H1 (cell line): ENCODE measurements around the gene CFAP61. TPM values are rescaled to one million over a fixed set of nuclear protein-coding genes. Genes with fewer than 3 reads are reported as not detected.
A peak's percentile ranks its signal among the peaks of the same experiment; 100 is the strongest.

ENCODE experiments used
- CTCF ChIA-PET: fragments of 300-600 bp; sonication (Branson Sonifier 250); formaldehyde crosslinking; loops from one replicate; lab custom pipeline; 2021; ENCODE audit not compliant: partially characterized antibody; lab: Charles Lee
- POLR2A ChIA-PET: fragments of 300-600 bp; sonication (Branson Sonifier 250); formaldehyde crosslinking; loops from one replicate; lab custom pipeline; 2021; ENCODE audit warnings: inconsistent platforms; ENCODE audit not compliant: partially characterized antibody; lab: Charles Lee
- DNase-seq, 2 experiments: peaks; one replicate each; pipeline versions ENCODE4 v3.0.0 to v3.0.0-alpha.2; 2010 to 2022; ENCODE audit warnings: low spot score in 2 of 2, low read depth in 1 of 2, mixed read lengths in 1 of 2
- FAIRE-seq: peaks from 2 replicates; lab custom pipeline; 2011; peaks lifted over from hg19 to GRCh38; lab: Jason Lieb, UNC
- H2AFZ ChIP-seq: 2 replicates; pipeline ENCODE4 v1.8.1; 2012; ENCODE audit warnings: low read length, inconsistent platforms
- H2AK5ac ChIP-seq: 2 replicates; pipeline ENCODE4 v1.6.1; 2013; ENCODE audit warnings: low read depth, low read length
- H2BK120ac ChIP-seq: replicated peaks from 2 replicates; pipeline ENCODE3; 2013; ENCODE audit warnings: low read depth, low read length, inconsistent platforms
- H2BK12ac ChIP-seq: 2 replicates; pipeline ENCODE4 v1.6.1; 2013; ENCODE audit warnings: low read depth, low read length
- H2BK15ac ChIP-seq: 2 replicates; pipeline ENCODE4 v1.6.1; 2013; ENCODE audit warnings: low read length
- H2BK20ac ChIP-seq: 2 replicates; pipeline ENCODE4 v1.6.1; 2013; ENCODE audit warnings: low read length
- H2BK5ac ChIP-seq: 2 replicates; pipeline ENCODE4 v1.6.1; 2013; ENCODE audit warnings: low read depth, low read length
- H3K14ac ChIP-seq: 2 replicates; pipeline ENCODE4 v1.6.1; 2013; ENCODE audit warnings: inconsistent platforms; ENCODE audit not compliant: insufficient read length
- H3K18ac ChIP-seq: 2 replicates; pipeline ENCODE4 v1.6.1; 2013; ENCODE audit warnings: low read length; ENCODE audit errors: extremely low read depth
- H3K23ac ChIP-seq: 2 replicates; pipeline ENCODE4 v1.6.1; 2013; ENCODE audit warnings: inconsistent platforms; ENCODE audit not compliant: insufficient read length
- H3K23me2 ChIP-seq: 2 replicates; pipeline ENCODE4 v1.6.1; 2013; ENCODE audit warnings: low read depth, low read length
- H3K27ac ChIP-seq: 2 replicates; pipeline ENCODE4 v1.6.1; 2011; ENCODE audit warnings: low read depth, low read length, inconsistent platforms
- H3K27me3 ChIP-seq, 4 experiments: replicated peaks in 1 of 4; 1 replicate in 1 of 4; 2 replicates in 3 of 4; pipeline versions ENCODE4 v1.6.1 to v1.8.1; 2011 to 2013; ENCODE audit warnings: low read length in 3 of 4, mild to moderate bottlenecking in 3 of 4, inconsistent platforms in 2 of 4, mixed read lengths in 2 of 4, moderate library complexity in 1 of 4; ENCODE audit not compliant: control insufficient read depth in 3 of 4, insufficient read depth in 3 of 4; ENCODE audit errors: extremely low read depth in 1 of 4
- H3K36me3 ChIP-seq, 4 experiments: 2 replicates each; pipeline versions ENCODE4 v1.6.1 to v1.8.1; 2011 to 2013; ENCODE audit warnings: mild to moderate bottlenecking in 4 of 4, low read length in 3 of 4, moderate library complexity in 2 of 4, control low read depth in 1 of 4, inconsistent platforms in 1 of 4; ENCODE audit not compliant: insufficient read depth in 4 of 4, control insufficient read depth in 2 of 4
- H3K4ac ChIP-seq: replicated peaks from 2 replicates; pipeline ENCODE3; 2013; ENCODE audit warnings: low read length, low read depth, mixed read lengths, inconsistent platforms; ENCODE audit not compliant: insufficient read length
- H3K4me1 ChIP-seq, 4 experiments: replicated peaks in 1 of 4; 1 replicate in 1 of 4; 2 replicates in 3 of 4; pipeline versions ENCODE4 v1.6.1 to v1.8.1; 2011 to 2013; ENCODE audit warnings: low read length in 3 of 4, inconsistent platforms in 2 of 4, mixed read lengths in 1 of 4; ENCODE audit not compliant: insufficient read depth in 4 of 4, control insufficient read depth in 3 of 4
- H3K4me2 ChIP-seq, 2 experiments: 2 replicates each; pipeline versions ENCODE4 v1.6.1 to v1.8.1; 2011 to 2013; ENCODE audit warnings: low read depth in 2 of 2, low read length in 2 of 2, control low read depth in 1 of 2, inconsistent platforms in 1 of 2, mild to moderate bottlenecking in 1 of 2; ENCODE audit not compliant: insufficient read depth in 1 of 2
- H3K4me3 ChIP-seq, 4 experiments: fragments of 200-600, 300-600 bp in 1 of 4; sonication (generic), shearing (Covaris generic), sonication (Bioruptor Twin) in 1 of 4; 2 replicates each; pipeline versions ENCODE4 v1.5.1 to v1.8.1; 2011 to 2016; ENCODE audit warnings: low read length in 4 of 4, low read depth in 3 of 4, control low read depth in 2 of 4, inconsistent platforms in 2 of 4, mild to moderate bottlenecking in 2 of 4, mixed read lengths in 1 of 4, moderate library complexity in 1 of 4; ENCODE audit not compliant: insufficient read depth in 2 of 4; ENCODE audit errors: extremely low read depth in 1 of 4
- H3K56ac ChIP-seq: replicated peaks from 2 replicates; pipeline ENCODE3; 2013; ENCODE audit warnings: low read depth, mild to moderate bottlenecking, mixed read lengths, low read length, inconsistent platforms; ENCODE audit not compliant: insufficient read length
- H3K79me1 ChIP-seq: 2 replicates; pipeline ENCODE4 v1.6.1; 2013; ENCODE audit warnings: low read depth, low read length, control low read depth
- H3K79me2 ChIP-seq, 2 experiments: 2 replicates each; pipeline versions ENCODE4 v1.6.1 to v1.8.1; 2012 to 2013; ENCODE audit warnings: low read length in 2 of 2, mild to moderate bottlenecking in 2 of 2, inconsistent platforms in 1 of 2; ENCODE audit not compliant: insufficient read depth in 2 of 2, control insufficient read depth in 1 of 2
- H3K9ac ChIP-seq, 4 experiments: replicated peaks in 1 of 4; 1 replicate in 1 of 4; 2 replicates in 3 of 4; pipeline versions ENCODE4 v1.6.1 to v1.8.1; 2011 to 2013; ENCODE audit warnings: low read depth in 3 of 4, low read length in 3 of 4, control low read depth in 2 of 4, mild to moderate bottlenecking in 2 of 4, moderate library complexity in 2 of 4, inconsistent platforms in 1 of 4; ENCODE audit errors: extremely low read depth in 1 of 4
- H3K9me3 ChIP-seq, 2 experiments: 2 replicates each; pipeline versions ENCODE4 v1.6.1 to v1.8.1; 2012 to 2013; ENCODE audit warnings: mild to moderate bottlenecking in 2 of 2, moderate library complexity in 2 of 2, control low read depth in 1 of 2, inconsistent platforms in 1 of 2, low read depth in 1 of 2, low read length in 1 of 2, mixed read lengths in 1 of 2; ENCODE audit not compliant: insufficient read depth in 2 of 2
- H4K20me1 ChIP-seq, 2 experiments: replicated peaks in 1 of 2; 2 replicates each; pipeline versions ENCODE3 to v1.8.1; 2011 to 2013; ENCODE audit warnings: inconsistent platforms in 2 of 2, low read length in 2 of 2, mild to moderate bottlenecking in 1 of 2; ENCODE audit not compliant: insufficient read depth in 2 of 2, control insufficient read depth in 1 of 2
- H4K5ac ChIP-seq: 2 replicates; pipeline ENCODE4 v1.6.1; 2013; ENCODE audit warnings: low read length, low read depth, mixed read lengths, inconsistent platforms; ENCODE audit not compliant: insufficient read length
- H4K8ac ChIP-seq: 2 replicates; pipeline ENCODE4 v1.8.0; 2013; ENCODE audit warnings: mild to moderate bottlenecking, moderate library complexity, low read length, inconsistent platforms; ENCODE audit not compliant: insufficient read depth; ENCODE audit errors: extremely low read depth
- H4K91ac ChIP-seq: replicated peaks from 2 replicates; pipeline ENCODE3; 2013; ENCODE audit warnings: low read length, mixed read lengths, inconsistent platforms; ENCODE audit not compliant: insufficient read length
- GABPA ChIP-seq: IDR thresholded peaks from 2 replicates; pipeline ENCODE4 v1.6.1; 2011; ENCODE audit warnings: mild to moderate bottlenecking, low read length, moderate library complexity, borderline replicate concordance; ENCODE audit not compliant: insufficient read depth
- NANOG ChIP-seq: IDR thresholded peaks from 2 replicates; pipeline ENCODE4 v1.6.1; 2011; ENCODE audit warnings: low read length, low read depth, mild to moderate bottlenecking, inconsistent platforms; ENCODE audit not compliant: insufficient read depth, poor library complexity, severe bottlenecking
- RAD21 ChIP-seq, 2 experiments: IDR thresholded peaks in 1 of 2; conservative IDR thresholded peaks in 1 of 2; 2 replicates each; pipeline ENCODE4 v1.6.1; 2011; ENCODE audit warnings: low read depth in 2 of 2, low read length in 2 of 2, improper control_type of control experiment in 1 of 2, inconsistent platforms in 1 of 2, mild to moderate bottlenecking in 1 of 2, moderate library complexity in 1 of 2
- RFX5 ChIP-seq: IDR thresholded peaks from 2 replicates; pipeline ENCODE4 v1.6.1; 2011; ENCODE audit warnings: low read depth, low read length, improper control_type of control experiment, borderline replicate concordance
- TEAD4 ChIP-seq: IDR thresholded peaks from 2 replicates; pipeline ENCODE4 v1.6.1; 2012; ENCODE audit warnings: low read depth, low read length, inconsistent platforms, mixed read lengths
- WGBS, 2 experiments: shearing (Covaris generic) in 1 of 2; methylation state at CpG; one replicate each; pipeline versions ENCODE4 v1.1.6 to v1.1.7; 2013 to 2015; ENCODE audit warnings: low lambda C conversion rate in 2 of 2, mixed read lengths in 2 of 2, inconsistent platforms in 1 of 2, low coverage in 1 of 2, missing lambda C conversion rate in 1 of 2; ENCODE audit not compliant: insufficient replicate concordance in 2 of 2, insufficient coverage in 1 of 2, insufficient read length in 1 of 2; ENCODE audit errors: extremely low coverage in 1 of 2, missing lambda C conversion rate in 1 of 2; 5-methylcytosine and 5-hydroxymethylcytosine counted together
- polyA plus RNA-seq, 7 experiments: library from polyadenylated mRNA; depleted of rRNA in 3 of 7; stranded (reverse) in 5 of 7; unstranded in 2 of 7; fragments of >200 nt in 5 of 7; fragments of 200-250 nt in 2 of 7; gene quantifications; 1 replicate in 5 of 7; 2 replicates in 1 of 7; 4 replicates in 1 of 7; pipeline versions ENCODE4 v1.2.1 to v1.2.3, GENCODE V29; 2011 to 2013; ENCODE audit warnings: missing spikeins in 2 of 7, mixed read lengths in 2 of 7
- total RNA-seq: library from RNA; stranded (reverse); fragmentation: NEBNext Ultra II Directional; extraction: Animal tissue kit (Norgen Biotek cat#: 25700); gene quantifications from 2 replicates; pipeline ENCODE4 v1.2.1, GENCODE V29; 2021
- TF ChIP-seq, protein P1 (sequence below): IDR thresholded peaks from 2 replicates; pipeline ENCODE4 v1.6.1; 2011; ENCODE audit warnings: low read length, improper control_type of control experiment

The CFAP61 gene
- total and polyA plus RNA-seq, 2 of the 8 experiments (the other 6 are each of a cell fraction or from before 2014, with no cell fraction given) = 0.29 to 0.61 TPM

DNA sequence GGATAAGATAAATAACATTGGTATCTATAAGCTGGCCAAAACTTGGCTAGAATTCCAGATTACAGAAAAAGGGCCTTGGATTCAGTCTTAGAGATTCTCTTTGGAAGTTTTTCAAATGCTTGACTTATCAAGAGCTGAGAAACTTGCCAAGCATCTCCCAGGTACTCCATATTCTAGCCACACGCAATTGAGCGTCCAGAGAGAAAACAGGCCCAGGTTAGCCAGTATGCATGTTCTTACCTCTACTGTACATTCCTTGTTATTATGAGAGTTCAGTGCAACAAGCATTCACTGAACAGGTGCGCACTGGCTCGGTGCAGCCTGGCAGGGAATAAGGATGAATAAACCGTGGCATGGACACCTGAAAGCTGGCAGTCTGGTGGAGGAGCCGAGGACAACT is 13.7 kb upstream of the CFAP61 start:
- Histone ChIP-seq H3K18ac (no peak overlapping the region), H4K5ac (no peak overlapping the region), H2AFZ (no peak overlapping the region), H3K9me3 (no peaks in the 10 kb centered on the region), H2AK5ac (no peak overlapping the region), H3K79me1 (no peaks in the 10 kb centered on the region), H2BK15ac (no peak overlapping the region), H3K4me1 (peaks cover 0 to 2% (median 0%) of the 10 kb centered on the region in 4 experiments; a peak in 1 of 7 replicates), H4K91ac (no peak overlapping the region), H2BK5ac (no peak overlapping the region), H3K56ac (no peak overlapping the region), H3K27ac (peak overlapping the region; percentile 22; the same call in 1 of the 2 replicates), H3K14ac (no peak overlapping the region), H3K9ac (no peak overlapping the region), H3K23me2 (no peaks in the 10 kb centered on the region), H3K23ac (no peak overlapping the region), H2BK120ac (no peak overlapping the region), H3K4me3 (no peak overlapping the region), H3K79me2 (no peaks in the 10 kb centered on the region), H4K8ac (no peak overlapping the region), H3K4ac (no peak overlapping the region), H3K4me2 (no peak overlapping the region), H4K20me1 (peaks cover 0 to 3% of the 10 kb centered on the region in 2 experiments), H2BK20ac (no peak overlapping the region), H3K36me3 (peaks cover 21 to 89% (median 65%) of the 10 kb centered on the region in 4 experiments), H3K27me3 (no peaks in the 10 kb centered on the region), H2BK12ac (no peak overlapping the region; the same call in 1 of the 2 replicates)
- CTCF ChIA-PET = interaction anchor here (1.4 kb wide), 1 partner anchor 9 kb away, joined by 3 read pairs; no protein-coding TSS in a partner anchor
- no peak for DNase-seq
- WGBS, 2 experiments = 96% methylated on average over 6 of the region's 6 CpGs; no CpG with 5 or more reads in 1 of the 2 experiments
- POLR2A ChIA-PET = interaction anchor here (0.6 to 2.7 kb wide), 6 partner anchors 10 to 1496 kb away, joined by 3 to 9 read pairs (median 4); partner anchors contain the start of genes CFAP61 and CRNKL1
- no peak for FAIRE-seq
- TF ChIP-seq, protein P1, sequence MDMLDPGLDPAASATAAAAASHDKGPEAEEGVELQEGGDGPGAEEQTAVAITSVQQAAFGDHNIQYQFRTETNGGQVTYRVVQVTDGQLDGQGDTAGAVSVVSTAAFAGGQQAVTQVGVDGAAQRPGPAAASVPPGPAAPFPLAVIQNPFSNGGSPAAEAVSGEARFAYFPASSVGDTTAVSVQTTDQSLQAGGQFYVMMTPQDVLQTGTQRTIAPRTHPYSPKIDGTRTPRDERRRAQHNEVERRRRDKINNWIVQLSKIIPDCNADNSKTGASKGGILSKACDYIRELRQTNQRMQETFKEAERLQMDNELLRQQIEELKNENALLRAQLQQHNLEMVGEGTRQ = no peak
- TF ChIP-seq RAD21 (IDR thresholded peaks at IDR 0.05 in 1 of 2, conservative IDR thresholded peaks at IDR 0.05 in 1 of 2; ENCODE audit: low read depth in 2 of 2, low read length in 2 of 2) (no peak), NANOG (no peak), GABPA (no peak), TEAD4 (no peak), RFX5 (no peak)
